Testis (tissue), 2 donors: ENCODE data around the gene SH3PXD2B.

Experiments
- POLR2A ChIP-seq: fragments of 450-650 bp; IDR thresholded peaks from one replicate; pipeline ENCODE4 v1.6.1; 2017; ENCODE audit warnings: antibody characterized with exemption, mild to moderate bottlenecking, moderate library complexity
- TF ChIP-seq, protein P1 (sequence below), 3 experiments: fragments of 450-650 bp in 2 of 3; fragments of 200-600 bp in 1 of 3; sonication (generic) in 1 of 3; IDR thresholded peaks; one replicate each; pipeline ENCODE4 v1.5.1; 2016 to 2019; ENCODE audit warnings: antibody characterized with exemption in 3 of 3, mild to moderate bottlenecking in 2 of 3, moderate library complexity in 1 of 3

DNA sequence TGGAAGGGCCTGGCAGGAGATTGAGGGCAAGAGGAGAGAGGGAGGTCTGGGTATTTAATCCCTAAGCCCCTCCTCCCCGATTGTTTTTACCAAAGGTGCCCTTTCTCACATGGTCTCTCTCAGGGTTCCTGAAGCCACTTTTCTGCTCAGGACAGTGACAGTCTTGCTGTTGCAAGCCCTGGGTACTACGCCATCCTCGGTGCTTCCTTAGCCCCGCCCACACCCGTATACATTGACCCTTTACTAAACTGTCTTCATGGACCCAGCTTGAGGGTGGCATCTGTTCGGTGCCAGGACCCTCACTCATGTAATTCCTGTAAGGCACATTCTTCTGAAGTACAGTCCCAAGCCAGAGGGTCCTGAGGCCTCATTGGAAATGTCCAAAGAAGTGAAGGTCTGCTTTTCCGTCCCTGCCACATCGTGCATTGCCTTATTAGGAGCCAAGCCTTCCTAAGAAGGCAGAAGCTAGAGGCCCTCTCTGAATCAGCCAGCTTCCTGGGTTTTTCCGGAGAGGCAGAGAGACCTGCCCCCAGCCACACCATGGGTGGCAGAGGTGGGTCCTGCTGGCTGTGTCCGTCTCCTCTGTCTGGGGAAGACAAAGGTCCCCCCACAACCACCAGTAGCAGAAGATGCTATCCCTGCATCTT is 1.9 kb upstream of the SH3PXD2B start:
- TF ChIP-seq, protein P1, sequence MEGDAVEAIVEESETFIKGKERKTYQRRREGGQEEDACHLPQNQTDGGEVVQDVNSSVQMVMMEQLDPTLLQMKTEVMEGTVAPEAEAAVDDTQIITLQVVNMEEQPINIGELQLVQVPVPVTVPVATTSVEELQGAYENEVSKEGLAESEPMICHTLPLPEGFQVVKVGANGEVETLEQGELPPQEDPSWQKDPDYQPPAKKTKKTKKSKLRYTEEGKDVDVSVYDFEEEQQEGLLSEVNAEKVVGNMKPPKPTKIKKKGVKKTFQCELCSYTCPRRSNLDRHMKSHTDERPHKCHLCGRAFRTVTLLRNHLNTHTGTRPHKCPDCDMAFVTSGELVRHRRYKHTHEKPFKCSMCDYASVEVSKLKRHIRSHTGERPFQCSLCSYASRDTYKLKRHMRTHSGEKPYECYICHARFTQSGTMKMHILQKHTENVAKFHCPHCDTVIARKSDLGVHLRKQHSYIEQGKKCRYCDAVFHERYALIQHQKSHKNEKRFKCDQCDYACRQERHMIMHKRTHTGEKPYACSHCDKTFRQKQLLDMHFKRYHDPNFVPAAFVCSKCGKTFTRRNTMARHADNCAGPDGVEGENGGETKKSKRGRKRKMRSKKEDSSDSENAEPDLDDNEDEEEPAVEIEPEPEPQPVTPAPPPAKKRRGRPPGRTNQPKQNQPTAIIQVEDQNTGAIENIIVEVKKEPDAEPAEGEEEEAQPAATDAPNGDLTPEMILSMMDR (IDR thresholded peaks at IDR 0.05) = no peak
- TF ChIP-seq POLR2A = no peak
